ENCODE data around the gene KIF13A.

KIF13A gene

GRCh38 chr6:17967668-17968518 is 19.5 kb downstream of the KIF13A start:
- H3K4me3 ChIP-seq (replicated peaks; ENCODE audit: insufficient read depth, low read length) = no peak overlapping the region
- H3K27me3 ChIP-seq (ENCODE audit: insufficient read depth, poor library complexity, severe bottlenecking) = no peaks in the 10 kb centered on the region
- H3K27ac ChIP-seq (replicated peaks) = no peak overlapping the region
- no peak for TF ChIP-seq POLR2AphosphoS5 (IDR thresholded peaks at IDR 0.05; ENCODE audit: low read depth)
- no peak for DNase-seq (ENCODE audit: low read depth in 1 of 2, low spot score in 1 of 2)

- no peak for DNase-seq (ENCODE audit: low read depth in 1 of 2, low spot score in 1 of 2)
- H3K27ac ChIP-seq (replicated peaks) = no peak overlapping the region
- H3K27me3 ChIP-seq (ENCODE audit: insufficient read depth, poor library complexity, severe bottlenecking) = no peaks in the 10 kb centered on the region
- TF ChIP-seq POLR2AphosphoS5 (IDR thresholded peaks at IDR 0.05; ENCODE audit: low read depth) = no peak
- no peak overlapping the region for H3K4me3 ChIP-seq (replicated peaks; ENCODE audit: insufficient read depth, low read length)
Measured at GRCh38 chr6:17966451-17966850, 21.0 kb downstream of the KIF13A start.

GRCh38 chr6:17965397-17965796 is 22.0 kb downstream of the KIF13A start:
- no peak for DNase-seq (ENCODE audit: low read depth in 1 of 2, low spot score in 1 of 2)
- H3K27ac ChIP-seq (replicated peaks) = no peak overlapping the region
- no peaks in the 10 kb centered on the region for H3K27me3 ChIP-seq (ENCODE audit: insufficient read depth, poor library complexity, severe bottlenecking)
- TF ChIP-seq POLR2AphosphoS5 (IDR thresholded peaks at IDR 0.05; ENCODE audit: low read depth) = no peak
- no peak for TF ChIP-seq CTCF (IDR thresholded peaks at IDR 0.05; ENCODE audit: insufficient read depth, low read length)
- TF ChIP-seq SPI1 (IDR thresholded peaks at IDR 0.05; ENCODE audit: borderline replicate concordance, low read depth) = no peak
- TF ChIP-seq REST (IDR thresholded peaks at IDR 0.05; ENCODE audit: insufficient replicate concordance, low read depth) = no peak
- TF ChIP-seq GABPA (IDR thresholded peaks at IDR 0.05; ENCODE audit: low read depth) = no peak
- H3K4me3 ChIP-seq (replicated peaks; ENCODE audit: insufficient read depth, low read length) = no peak overlapping the region

GRCh38 chr6:17964633-17965032 is 22.8 kb downstream of the KIF13A start:
- no peak for DNase-seq (ENCODE audit: low read depth in 1 of 2, low spot score in 1 of 2)
- Histone ChIP-seq H3K27me3 (ENCODE audit: insufficient read depth, poor library complexity, severe bottlenecking) (no peaks in the 10 kb centered on the region), H3K4me3 (replicated peaks; ENCODE audit: insufficient read depth, low read length) (no peak overlapping the region), H3K27ac (replicated peaks) (no peak overlapping the region)
- TF ChIP-seq POLR2AphosphoS5 (IDR thresholded peaks at IDR 0.05; ENCODE audit: low read depth) (no peak), SPI1 (IDR thresholded peaks at IDR 0.05; ENCODE audit: borderline replicate concordance, low read depth) (no peak), REST (IDR thresholded peaks at IDR 0.05; ENCODE audit: insufficient replicate concordance, low read depth) (no peak), CTCF (IDR thresholded peaks at IDR 0.05; ENCODE audit: insufficient read depth, low read length) (no peak), GABPA (IDR thresholded peaks at IDR 0.05; ENCODE audit: low read depth) (no peak)

Measured in HL-60 (cell line).